CD1c-positive myeloid dendritic cell (primary cell): ENCODE results near the gene BORCS5.

Experiments used
- DNase-seq: peaks from one replicate; pipeline ENCODE4 v3.0.0-alpha.2; 2016; ENCODE audit errors: extremely low spot score

Gene BORCS5

DNA sequence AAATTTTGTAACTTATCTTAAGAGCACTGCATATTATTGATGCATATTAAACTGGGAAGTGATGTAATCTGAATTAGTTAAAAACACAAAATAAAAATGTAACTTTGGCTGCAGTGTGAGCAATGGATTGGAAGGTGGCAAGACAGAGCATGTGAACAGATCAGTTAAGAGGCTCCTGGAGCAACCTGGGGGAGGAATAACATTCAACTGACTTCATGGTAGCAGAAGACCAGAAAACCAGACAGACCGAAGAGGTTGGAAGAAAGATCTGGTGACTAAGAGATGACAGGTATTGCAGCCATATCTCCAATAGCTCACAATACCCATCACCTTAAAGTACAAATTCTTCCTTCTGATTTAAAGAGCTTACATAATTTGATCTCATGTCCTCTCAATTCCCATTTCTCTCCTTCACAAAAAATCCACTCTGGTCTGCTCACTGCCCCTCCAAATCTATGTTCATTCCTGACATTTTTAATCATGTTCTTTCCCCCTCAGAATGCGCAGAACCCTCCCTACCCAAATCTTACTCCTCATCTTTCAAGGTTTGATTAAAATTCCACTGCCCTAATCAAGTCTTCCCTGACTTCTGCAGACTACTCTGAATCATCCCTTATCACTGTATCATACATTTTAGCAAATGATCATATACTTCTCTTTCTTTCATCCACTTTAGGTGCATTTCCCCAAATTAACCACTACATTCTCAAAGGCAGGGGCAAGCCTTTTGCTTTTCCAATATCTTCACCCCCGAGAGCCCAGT is 154.3 kb downstream of the BORCS5 start:
- no peak for DNase-seq

DNA sequence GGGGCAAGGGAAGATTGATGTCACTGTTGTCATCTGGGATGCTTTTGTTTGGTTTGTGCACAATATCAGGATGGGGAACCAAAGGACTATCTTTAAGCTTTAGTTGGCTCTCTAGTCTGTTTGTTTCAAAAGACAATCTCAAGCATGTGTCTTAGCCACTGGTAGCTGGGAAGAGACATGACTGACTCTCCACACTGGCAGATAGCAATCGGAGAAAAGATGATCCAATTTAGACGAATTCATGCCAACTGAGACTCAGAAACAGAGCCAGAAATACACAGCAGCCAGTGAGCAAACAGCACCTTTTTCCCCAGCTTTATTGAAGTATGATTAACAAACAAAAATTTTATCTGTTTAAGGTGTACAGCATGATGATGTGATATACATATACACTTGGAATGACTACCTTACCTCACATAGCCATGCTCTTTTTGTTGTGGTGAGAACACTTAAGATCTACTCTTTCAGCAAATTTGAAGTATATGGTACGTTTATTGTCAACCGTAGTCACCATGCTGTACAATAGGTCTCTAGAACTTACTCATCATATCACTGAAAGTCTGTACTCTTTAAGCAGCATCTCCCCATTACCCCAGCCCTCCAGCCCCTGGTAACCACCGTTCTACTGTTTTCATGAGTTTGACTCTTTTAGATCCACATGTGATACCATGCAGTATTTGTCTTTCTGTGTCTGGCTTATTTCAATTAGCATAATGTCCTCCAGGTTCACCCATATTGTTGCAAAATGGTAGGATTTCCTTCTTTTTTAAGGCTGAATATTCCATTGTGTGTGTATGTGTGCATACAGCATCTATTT is 155.2 kb downstream of the BORCS5 start:
- no peak for DNase-seq

DNA sequence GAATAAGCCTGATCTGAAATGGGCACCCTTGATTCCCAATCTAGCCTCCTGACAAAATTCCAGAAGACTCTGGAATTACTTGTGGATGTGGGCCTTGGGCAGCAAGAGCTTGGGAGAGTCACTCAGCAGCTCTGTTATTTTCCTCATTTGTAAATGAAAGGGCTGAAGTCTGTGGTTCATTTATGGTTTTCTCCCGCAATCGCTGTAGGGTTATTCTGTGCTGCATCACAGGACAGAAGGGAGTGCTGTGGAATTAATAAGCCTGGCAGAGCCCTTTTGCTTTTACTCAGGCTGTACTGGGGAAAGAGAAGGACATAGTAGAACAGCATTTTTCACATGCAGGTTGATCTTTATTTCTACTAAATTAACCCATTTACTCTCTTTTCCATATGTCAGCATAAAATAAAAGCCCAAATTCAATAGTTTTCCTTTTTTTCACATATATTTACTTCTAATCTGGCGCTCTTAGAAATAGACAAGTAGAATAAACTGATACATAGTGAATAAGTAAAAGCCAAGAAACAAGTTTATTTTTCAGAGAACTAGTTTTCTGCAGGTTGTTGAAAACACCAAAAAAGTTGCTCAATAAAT is 156.6 kb downstream of the BORCS5 start:
- no peak for DNase-seq

DNA sequence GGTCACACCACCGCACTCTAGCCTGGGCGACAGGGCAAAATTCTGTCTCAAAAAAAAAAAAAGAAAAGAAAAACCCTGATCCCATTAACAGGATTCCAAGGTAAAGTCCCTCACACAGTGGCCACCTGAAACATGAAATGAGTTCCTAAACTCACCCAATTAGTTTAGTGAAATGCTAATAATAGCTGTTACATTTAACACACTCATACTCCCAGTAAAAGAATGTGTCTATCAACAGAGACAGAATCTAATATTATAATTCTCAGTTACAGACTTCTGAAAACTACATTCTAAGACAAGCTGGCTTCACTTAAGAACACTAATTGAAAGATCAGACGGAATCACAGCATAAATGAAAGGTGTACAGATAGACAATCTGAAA is 161.6 kb downstream of the BORCS5 start:
- DNase-seq = no peak

DNA sequence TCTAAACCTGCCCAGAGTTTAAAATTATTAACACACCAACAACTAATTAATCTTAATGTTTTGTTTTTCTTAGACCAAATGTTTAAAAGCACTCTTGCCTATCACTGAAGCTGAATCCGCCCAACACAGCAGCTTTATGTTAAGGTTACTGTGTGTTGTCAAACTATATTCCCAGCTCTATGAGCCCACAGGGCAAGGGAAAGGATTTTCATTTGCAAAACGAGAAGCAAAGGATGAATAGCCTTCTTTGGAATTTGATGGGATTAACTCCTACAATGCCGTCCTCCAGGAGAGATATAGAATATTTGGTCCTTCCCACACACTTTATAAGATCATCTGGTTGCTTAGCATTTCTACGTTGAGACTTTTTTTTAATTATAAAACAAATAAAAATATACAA is 162.0 kb downstream of the BORCS5 start:
- no peak for DNase-seq
